H9 (cell line): ENCODE results near the gene GGA1. TPM values are rescaled to one million over a fixed set of nuclear protein-coding genes. Genes with fewer than 3 reads are reported as not detected.

Source experiments
- DNase-seq: peaks from one replicate; pipeline ENCODE4 v3.0.0-alpha.2; 2017
- H2AFZ ChIP-seq: one replicate; pipeline ENCODE4 v1.6.1; 2013; ENCODE audit warnings: mild to moderate bottlenecking, low read length, control low read depth, moderate library complexity
- H2AK5ac ChIP-seq: 2 replicates; pipeline ENCODE4 v1.6.1; 2013; ENCODE audit warnings: low read length, control low read depth, mixed read lengths; ENCODE audit not compliant: insufficient read length
- H2BK120ac ChIP-seq: one replicate; pipeline ENCODE4 v1.6.1; 2013; ENCODE audit warnings: low read depth, mild to moderate bottlenecking, low read length, control low read depth, inconsistent platforms; ENCODE audit not compliant: poor library complexity, severe bottlenecking
- H2BK12ac ChIP-seq: 2 replicates; pipeline ENCODE4 v1.6.1; 2013; ENCODE audit warnings: low read length, control low read depth, mixed read lengths, low read depth; ENCODE audit not compliant: insufficient read length
- H2BK15ac ChIP-seq: 2 replicates; pipeline ENCODE4 v1.6.1; 2013; ENCODE audit warnings: low read depth, low read length, control low read depth
- H2BK20ac ChIP-seq: one replicate; pipeline ENCODE4 v1.6.1; 2013; ENCODE audit warnings: low read depth, mild to moderate bottlenecking, low read length, control low read depth, inconsistent platforms; ENCODE audit not compliant: poor library complexity, severe bottlenecking
- H2BK5ac ChIP-seq: 2 replicates; pipeline ENCODE4 v1.6.1; 2013; ENCODE audit warnings: low read length, control low read depth, mixed read lengths; ENCODE audit not compliant: insufficient read length
- H3K14ac ChIP-seq: 2 replicates; pipeline ENCODE4 v1.6.1; 2013; ENCODE audit warnings: low read length, control low read depth; ENCODE audit not compliant: insufficient read depth
- H3K18ac ChIP-seq: 2 replicates; pipeline ENCODE4 v1.6.1; 2013; ENCODE audit warnings: low read depth, mild to moderate bottlenecking, mixed read lengths, low read length, control low read depth; ENCODE audit not compliant: insufficient read length
- H3K23ac ChIP-seq: 2 replicates; pipeline ENCODE4 v1.6.1; 2013; ENCODE audit warnings: low read length, control low read depth, mixed read lengths, low read depth; ENCODE audit not compliant: insufficient read length
- H3K23me2 ChIP-seq: 2 replicates; pipeline ENCODE4 v1.6.1; 2013; ENCODE audit warnings: low read depth, mild to moderate bottlenecking, mixed read lengths, low read length, control low read depth; ENCODE audit not compliant: insufficient read length, poor library complexity, severe bottlenecking
- H3K27ac ChIP-seq: 2 replicates; pipeline ENCODE4 v1.5.1; 2013; ENCODE audit warnings: low read length, control low read depth, mixed read lengths, low read depth; ENCODE audit not compliant: insufficient read length
- H3K27me3 ChIP-seq: 2 replicates; pipeline ENCODE4 v1.6.1; 2013; ENCODE audit warnings: low read length, control low read depth, inconsistent platforms; ENCODE audit not compliant: insufficient read depth
- H3K4ac ChIP-seq: 2 replicates; pipeline ENCODE4 v1.6.1; 2013; ENCODE audit warnings: low read depth, mild to moderate bottlenecking, control low read depth, inconsistent platforms, low read length, moderate library complexity
- H3K4me1 ChIP-seq: 2 replicates; pipeline ENCODE4 v1.6.1; 2013; ENCODE audit warnings: low read length, control low read depth, inconsistent platforms; ENCODE audit not compliant: insufficient read depth
- H3K4me2 ChIP-seq: 2 replicates; pipeline ENCODE4 v1.6.1; 2013; ENCODE audit warnings: low read length, control low read depth, mixed read lengths; ENCODE audit not compliant: insufficient read length, insufficient read depth
- H3K56ac ChIP-seq: 2 replicates; pipeline ENCODE4 v1.6.1; 2013; ENCODE audit warnings: low read depth, mild to moderate bottlenecking, mixed read lengths, low read length, control low read depth; ENCODE audit not compliant: insufficient read length
- H3K79me1 ChIP-seq: 2 replicates; pipeline ENCODE4 v1.6.1; 2013; ENCODE audit warnings: low read depth, mild to moderate bottlenecking, moderate library complexity, low read length, control low read depth, inconsistent platforms; ENCODE audit not compliant: insufficient read depth, poor library complexity, severe bottlenecking
- H3K79me2 ChIP-seq: 2 replicates; pipeline ENCODE4 v1.6.1; 2013; ENCODE audit warnings: low read length, control low read depth, inconsistent platforms; ENCODE audit not compliant: insufficient read depth
- H3K9ac ChIP-seq: 2 replicates; pipeline ENCODE4 v1.6.1; 2013; ENCODE audit warnings: low read length, control low read depth, mixed read lengths; ENCODE audit not compliant: insufficient read length; ENCODE audit errors: extremely low read depth
- H3K9me3 ChIP-seq: one replicate; pipeline ENCODE4 v1.6.1; 2013; ENCODE audit warnings: low read depth, low read length, inconsistent platforms; ENCODE audit not compliant: control insufficient read depth
- H3T11ph ChIP-seq: one replicate; pipeline ENCODE4 v1.6.1; 2013; ENCODE audit warnings: mild to moderate bottlenecking, low read length, control low read depth, inconsistent platforms
- H4K20me1 ChIP-seq: one replicate; pipeline ENCODE4 v1.6.1; 2013; ENCODE audit not compliant: control insufficient read depth, insufficient read length, insufficient read depth
- H4K5ac ChIP-seq: 2 replicates; pipeline ENCODE4 v1.6.1; 2013; ENCODE audit warnings: low read depth, mild to moderate bottlenecking, mixed read lengths, low read length, control low read depth; ENCODE audit not compliant: insufficient read length
- H4K8ac ChIP-seq: replicated peaks from 2 replicates; pipeline ENCODE4 v1.6.1; 2013; ENCODE audit warnings: low read length, control low read depth, mixed read lengths, low read depth; ENCODE audit not compliant: insufficient read length
- H4K91ac ChIP-seq: 2 replicates; pipeline ENCODE4 v1.6.1; 2013; ENCODE audit warnings: low read depth, mild to moderate bottlenecking, moderate library complexity, mixed read lengths, low read length, control low read depth; ENCODE audit not compliant: insufficient read length
- H3K27ac Mint-ChIP-seq, 3 experiments: 2 replicates in 2 of 3; 3 replicates in 1 of 3; pipeline ENCODE4 v1.8.0; 2020 to 2021; ENCODE audit warnings: mixed read lengths in 3 of 3, mild to moderate bottlenecking in 1 of 3, moderate library complexity in 1 of 3
- H3K27me3 Mint-ChIP-seq: 2 replicates; pipeline ENCODE4 v1.8.0; 2021; ENCODE audit warnings: low read depth, mild to moderate bottlenecking, moderate library complexity, mixed read lengths
- H3K36me3 Mint-ChIP-seq, 3 experiments: 2 replicates in 2 of 3; 3 replicates in 1 of 3; pipeline ENCODE4 v1.8.0; 2020 to 2021; ENCODE audit warnings: low read depth in 3 of 3, mixed read lengths in 3 of 3; ENCODE audit not compliant: insufficient read depth in 1 of 3
- H3K4me1 Mint-ChIP-seq, 2 experiments: 2 replicates each; pipeline ENCODE4 v1.8.0; 2020; ENCODE audit warnings: mixed read lengths in 2 of 2
- H3K4me3 Mint-ChIP-seq, 2 experiments: 2 replicates in 1 of 2; 3 replicates in 1 of 2; pipeline ENCODE4 v1.8.0; 2020 to 2021; ENCODE audit warnings: mild to moderate bottlenecking in 2 of 2, mixed read lengths in 2 of 2, moderate library complexity in 1 of 2
- H3K9me3 Mint-ChIP-seq, 2 experiments: 2 replicates in 1 of 2; 3 replicates in 1 of 2; pipeline ENCODE4 v1.8.0; 2020; ENCODE audit warnings: mild to moderate bottlenecking in 2 of 2, mixed read lengths in 2 of 2, moderate library complexity in 1 of 2
- WGBS: extraction: QIAGEN DNeasy Blood & Tissue Kit; methylation state at CpG from one replicate; pipeline ENCODE4 v1.1.7; 2013; ENCODE audit warnings: missing lambda C conversion rate, low lambda C conversion rate, mixed read lengths; ENCODE audit not compliant: insufficient read length; ENCODE audit errors: extremely low coverage; 5-methylcytosine and 5-hydroxymethylcytosine counted together
- total RNA-seq: library from RNA; stranded (reverse); gene quantifications from 2 replicates; pipeline ENCODE4 v1.2.1, GENCODE V29; 2021
- TF ChIP-seq, protein P1 (sequence below): fragments of 200-600 bp; sonication (generic); conservative IDR thresholded peaks from 3 replicates; pipeline ENCODE4 v1.8.0; 2021; ENCODE audit warnings: antibody characterized with exemption, mild to moderate bottlenecking

GGA1 gene
- total RNA-seq, 1 experiment from 2014 or later = 61.7 TPM

DNA sequence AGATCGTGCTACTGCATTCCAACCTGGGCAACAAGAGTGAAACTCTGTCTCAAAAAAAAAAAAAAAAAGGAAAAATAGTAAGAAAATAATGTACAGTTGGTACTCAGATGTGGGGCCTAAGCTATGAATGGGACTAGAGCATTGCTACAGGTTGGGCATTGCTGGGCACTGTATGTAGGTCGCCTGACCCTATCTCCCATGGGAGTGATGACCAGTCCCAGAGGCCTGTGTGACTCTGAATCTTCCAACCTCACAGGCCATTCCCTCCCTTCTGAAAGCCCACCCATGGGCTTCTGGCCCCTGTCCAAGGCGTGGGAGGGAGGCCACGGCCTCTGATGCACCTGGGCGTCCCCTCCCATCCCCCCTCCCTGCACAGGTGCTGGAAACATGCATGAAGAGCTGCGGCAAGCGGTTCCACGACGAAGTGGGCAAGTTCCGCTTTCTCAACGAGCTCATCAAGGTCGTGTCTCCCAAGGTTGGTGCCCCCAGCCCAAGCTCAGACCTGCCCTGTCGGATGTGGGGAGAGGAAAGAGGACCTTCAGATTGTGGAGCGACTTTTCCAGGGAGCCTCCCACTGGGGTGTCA is 9.5 kb downstream of the GGA1 start:
- no peak overlapping the region for H2AFZ ChIP-seq
- H2BK120ac ChIP-seq = no peak overlapping the region
- H3K79me1 ChIP-seq = no peaks in the 10 kb centered on the region
- H3K9me3 ChIP-seq = no peaks in the 10 kb centered on the region
- TF ChIP-seq, protein P1, sequence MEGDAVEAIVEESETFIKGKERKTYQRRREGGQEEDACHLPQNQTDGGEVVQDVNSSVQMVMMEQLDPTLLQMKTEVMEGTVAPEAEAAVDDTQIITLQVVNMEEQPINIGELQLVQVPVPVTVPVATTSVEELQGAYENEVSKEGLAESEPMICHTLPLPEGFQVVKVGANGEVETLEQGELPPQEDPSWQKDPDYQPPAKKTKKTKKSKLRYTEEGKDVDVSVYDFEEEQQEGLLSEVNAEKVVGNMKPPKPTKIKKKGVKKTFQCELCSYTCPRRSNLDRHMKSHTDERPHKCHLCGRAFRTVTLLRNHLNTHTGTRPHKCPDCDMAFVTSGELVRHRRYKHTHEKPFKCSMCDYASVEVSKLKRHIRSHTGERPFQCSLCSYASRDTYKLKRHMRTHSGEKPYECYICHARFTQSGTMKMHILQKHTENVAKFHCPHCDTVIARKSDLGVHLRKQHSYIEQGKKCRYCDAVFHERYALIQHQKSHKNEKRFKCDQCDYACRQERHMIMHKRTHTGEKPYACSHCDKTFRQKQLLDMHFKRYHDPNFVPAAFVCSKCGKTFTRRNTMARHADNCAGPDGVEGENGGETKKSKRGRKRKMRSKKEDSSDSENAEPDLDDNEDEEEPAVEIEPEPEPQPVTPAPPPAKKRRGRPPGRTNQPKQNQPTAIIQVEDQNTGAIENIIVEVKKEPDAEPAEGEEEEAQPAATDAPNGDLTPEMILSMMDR = no peak
- no peak overlapping the region for H2BK5ac ChIP-seq
- H4K5ac ChIP-seq = no peak overlapping the region
- no peaks in the 10 kb centered on the region for H3K23me2 ChIP-seq
- no peaks in the 10 kb centered on the region for H3K27me3 ChIP-seq
- no peak overlapping the region for H3K23ac ChIP-seq
- no peak overlapping the region for H2AK5ac ChIP-seq
- H3K4ac ChIP-seq = no peak overlapping the region
- WGBS = no CpG with 5 or more reads among the region's 14 CpGs
- no peak overlapping the region for H3K27ac Mint-ChIP-seq
- no peak overlapping the region for H3T11ph ChIP-seq
- no peak overlapping the region for H3K27ac ChIP-seq
- no peak overlapping the region for H3K14ac ChIP-seq
- H3K4me3 Mint-ChIP-seq = no peak overlapping the region
- H3K79me2 ChIP-seq = no peaks in the 10 kb centered on the region
- no peak overlapping the region for H4K91ac ChIP-seq
- no peaks in the 10 kb centered on the region; the same call in 1 of the 2 replicates for H3K27me3 Mint-ChIP-seq
- no peak for DNase-seq
- no peaks in the 10 kb centered on the region for H3K4me1 ChIP-seq
- H3K4me2 ChIP-seq = no peak overlapping the region
- H4K8ac ChIP-seq = no peak overlapping the region
- no peak overlapping the region for H3K18ac ChIP-seq
- no peak overlapping the region for H3K9ac ChIP-seq
- no peak overlapping the region for H2BK12ac ChIP-seq
- H3K56ac ChIP-seq = no peak overlapping the region
- H2BK15ac ChIP-seq = no peak overlapping the region
- no peak overlapping the region for H2BK20ac ChIP-seq
- no peaks in the 10 kb centered on the region for H4K20me1 ChIP-seq
- H3K36me3 Mint-ChIP-seq = peaks cover 10 to 48% (median 48%) of the 10 kb centered on the region in 3 experiments; a peak in 6 of 7 replicates
- no peaks in the 10 kb centered on the region for H3K4me1 Mint-ChIP-seq
- H3K9me3 Mint-ChIP-seq = no peaks in the 10 kb centered on the region
